Measurements from ENCODE around the gene AP4M1.
A peak's percentile ranks its signal among the peaks of the same experiment; 100 is the strongest.

AP4M1 gene

DNA sequence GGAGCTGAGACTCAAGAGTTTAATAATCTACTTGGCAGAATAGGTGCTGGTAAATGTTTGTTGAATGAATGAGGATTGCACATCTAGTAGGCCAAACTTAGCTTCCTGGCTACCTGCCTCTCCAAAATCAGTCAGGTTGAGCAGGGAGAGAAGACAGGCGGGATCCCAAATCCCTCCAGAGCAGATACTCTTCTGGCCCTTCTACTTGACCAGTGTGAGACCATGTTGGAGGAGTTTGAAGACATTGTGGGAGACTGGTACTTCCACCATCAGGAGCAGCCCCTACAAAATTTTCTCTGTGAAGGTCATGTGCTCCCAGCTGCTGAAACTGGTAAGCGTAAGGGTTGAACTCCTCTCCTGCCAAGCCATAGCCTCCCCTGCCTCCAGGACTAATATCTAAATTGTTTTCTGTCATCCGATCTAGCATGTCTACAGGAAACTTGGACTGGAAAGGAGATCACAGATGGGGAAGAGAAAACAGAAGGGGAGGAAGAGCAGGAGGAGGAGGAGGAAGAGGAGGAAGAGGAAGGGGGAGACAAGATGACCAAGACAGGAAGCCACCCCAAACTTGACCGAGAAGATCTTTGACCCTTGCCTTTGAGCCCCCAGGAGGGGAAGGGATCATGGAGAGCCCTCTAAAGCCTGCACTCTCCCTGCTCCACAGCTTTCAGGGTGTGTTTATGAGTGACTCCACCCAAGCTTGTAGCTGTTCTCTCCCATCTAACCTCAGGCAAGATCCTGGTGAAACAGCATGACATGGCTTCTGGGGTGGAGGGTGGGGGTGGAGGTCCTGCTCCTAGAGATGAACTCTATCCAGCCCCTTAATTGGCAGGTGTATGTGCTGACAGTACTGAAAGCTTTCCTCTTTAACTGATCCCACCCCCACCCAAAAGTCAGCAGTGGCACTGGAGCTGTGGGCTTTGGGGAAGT, 23.1 kb downstream of the AP4M1 start:
- POLR2A ChIA-PET: interaction anchor here (0.7 to 8.4 kb wide), 3 partner anchors 23 to 305 kb away, joined by 4 to 81 read pairs (median 4); partner anchors contain the start of genes AP4M1, MCM7 and MEPCE
- TF ChIP-seq ZNF791 (tag by site-specific recombination; IDR thresholded peaks at IDR 0.05): no peak
- TF ChIP-seq SCRT1 (tag by site-specific recombination; IDR thresholded peaks at IDR 0.05; ENCODE audit: borderline replicate concordance): no peak
- TF ChIP-seq, protein P1, sequence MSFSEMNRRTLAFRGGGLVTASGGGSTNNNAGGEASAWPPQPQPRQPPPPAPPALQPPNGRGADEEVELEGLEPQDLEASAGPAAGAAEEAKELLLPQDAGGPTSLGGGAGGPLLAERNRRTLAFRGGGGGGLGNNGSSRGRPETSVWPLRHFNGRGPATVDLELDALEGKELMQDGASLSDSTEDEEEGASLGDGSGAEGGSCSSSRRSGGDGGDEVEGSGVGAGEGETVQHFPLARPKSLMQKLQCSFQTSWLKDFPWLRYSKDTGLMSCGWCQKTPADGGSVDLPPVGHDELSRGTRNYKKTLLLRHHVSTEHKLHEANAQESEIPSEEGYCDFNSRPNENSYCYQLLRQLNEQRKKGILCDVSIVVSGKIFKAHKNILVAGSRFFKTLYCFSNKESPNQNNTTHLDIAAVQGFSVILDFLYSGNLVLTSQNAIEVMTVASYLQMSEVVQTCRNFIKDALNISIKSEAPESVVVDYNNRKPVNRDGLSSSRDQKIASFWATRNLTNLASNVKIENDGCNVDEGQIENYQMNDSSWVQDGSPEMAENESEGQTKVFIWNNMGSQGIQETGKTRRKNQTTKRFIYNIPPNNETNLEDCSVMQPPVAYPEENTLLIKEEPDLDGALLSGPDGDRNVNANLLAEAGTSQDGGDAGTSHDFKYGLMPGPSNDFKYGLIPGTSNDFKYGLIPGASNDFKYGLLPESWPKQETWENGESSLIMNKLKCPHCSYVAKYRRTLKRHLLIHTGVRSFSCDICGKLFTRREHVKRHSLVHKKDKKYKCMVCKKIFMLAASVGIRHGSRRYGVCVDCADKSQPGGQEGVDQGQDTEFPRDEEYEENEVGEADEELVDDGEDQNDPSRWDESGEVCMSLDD (tag by site-specific recombination; IDR thresholded peaks at IDR 0.05): no peak
- TF ChIP-seq ZNF529 (tag by site-specific recombination; IDR thresholded peaks at IDR 0.05; ENCODE audit: insufficient replicate concordance): no peak
- TF ChIP-seq ZFP37 (tag by site-specific recombination; IDR thresholded peaks at IDR 0.05): no peak
- TF ChIP-seq, protein P2, sequence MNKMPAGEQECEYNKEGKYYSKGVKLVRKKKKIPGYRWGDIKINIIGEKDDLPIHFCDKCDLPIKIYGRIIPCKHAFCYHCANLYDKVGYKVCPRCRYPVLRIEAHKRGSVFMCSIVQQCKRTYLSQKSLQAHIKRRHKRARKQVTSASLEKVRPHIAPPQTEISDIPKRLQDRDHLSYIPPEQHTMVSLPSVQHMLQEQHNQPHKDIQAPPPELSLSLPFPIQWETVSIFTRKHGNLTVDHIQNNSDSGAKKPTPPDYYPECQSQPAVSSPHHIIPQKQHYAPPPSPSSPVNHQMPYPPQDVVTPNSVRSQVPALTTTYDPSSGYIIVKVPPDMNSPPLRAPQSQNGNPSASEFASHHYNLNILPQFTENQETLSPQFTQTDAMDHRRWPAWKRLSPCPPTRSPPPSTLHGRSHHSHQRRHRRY (tag by site-specific recombination; IDR thresholded peaks at IDR 0.05): no peak
- TF ChIP-seq ZNF785 (tag by site-specific recombination; IDR thresholded peaks at IDR 0.05): no peak
- TF ChIP-seq, protein P3, sequence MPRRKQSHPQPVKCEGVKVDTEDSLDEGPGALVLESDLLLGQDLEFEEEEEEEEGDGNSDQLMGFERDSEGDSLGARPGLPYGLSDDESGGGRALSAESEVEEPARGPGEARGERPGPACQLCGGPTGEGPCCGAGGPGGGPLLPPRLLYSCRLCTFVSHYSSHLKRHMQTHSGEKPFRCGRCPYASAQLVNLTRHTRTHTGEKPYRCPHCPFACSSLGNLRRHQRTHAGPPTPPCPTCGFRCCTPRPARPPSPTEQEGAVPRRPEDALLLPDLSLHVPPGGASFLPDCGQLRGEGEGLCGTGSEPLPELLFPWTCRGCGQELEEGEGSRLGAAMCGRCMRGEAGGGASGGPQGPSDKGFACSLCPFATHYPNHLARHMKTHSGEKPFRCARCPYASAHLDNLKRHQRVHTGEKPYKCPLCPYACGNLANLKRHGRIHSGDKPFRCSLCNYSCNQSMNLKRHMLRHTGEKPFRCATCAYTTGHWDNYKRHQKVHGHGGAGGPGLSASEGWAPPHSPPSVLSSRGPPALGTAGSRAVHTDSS (tag by site-specific recombination; IDR thresholded peaks at IDR 0.05): peak; percentile 97
- TF ChIP-seq PRDM1 (tag by site-specific recombination; IDR thresholded peaks at IDR 0.05): peak; percentile 18; the same call in 1 of the 2 replicates
- TF ChIP-seq ZBTB48 (tag by site-specific recombination; IDR thresholded peaks at IDR 0.05): no peak
- no peak for TF ChIP-seq ZNF707 (tag by site-specific recombination; IDR thresholded peaks at IDR 0.05)
- TF ChIP-seq, protein P4, sequence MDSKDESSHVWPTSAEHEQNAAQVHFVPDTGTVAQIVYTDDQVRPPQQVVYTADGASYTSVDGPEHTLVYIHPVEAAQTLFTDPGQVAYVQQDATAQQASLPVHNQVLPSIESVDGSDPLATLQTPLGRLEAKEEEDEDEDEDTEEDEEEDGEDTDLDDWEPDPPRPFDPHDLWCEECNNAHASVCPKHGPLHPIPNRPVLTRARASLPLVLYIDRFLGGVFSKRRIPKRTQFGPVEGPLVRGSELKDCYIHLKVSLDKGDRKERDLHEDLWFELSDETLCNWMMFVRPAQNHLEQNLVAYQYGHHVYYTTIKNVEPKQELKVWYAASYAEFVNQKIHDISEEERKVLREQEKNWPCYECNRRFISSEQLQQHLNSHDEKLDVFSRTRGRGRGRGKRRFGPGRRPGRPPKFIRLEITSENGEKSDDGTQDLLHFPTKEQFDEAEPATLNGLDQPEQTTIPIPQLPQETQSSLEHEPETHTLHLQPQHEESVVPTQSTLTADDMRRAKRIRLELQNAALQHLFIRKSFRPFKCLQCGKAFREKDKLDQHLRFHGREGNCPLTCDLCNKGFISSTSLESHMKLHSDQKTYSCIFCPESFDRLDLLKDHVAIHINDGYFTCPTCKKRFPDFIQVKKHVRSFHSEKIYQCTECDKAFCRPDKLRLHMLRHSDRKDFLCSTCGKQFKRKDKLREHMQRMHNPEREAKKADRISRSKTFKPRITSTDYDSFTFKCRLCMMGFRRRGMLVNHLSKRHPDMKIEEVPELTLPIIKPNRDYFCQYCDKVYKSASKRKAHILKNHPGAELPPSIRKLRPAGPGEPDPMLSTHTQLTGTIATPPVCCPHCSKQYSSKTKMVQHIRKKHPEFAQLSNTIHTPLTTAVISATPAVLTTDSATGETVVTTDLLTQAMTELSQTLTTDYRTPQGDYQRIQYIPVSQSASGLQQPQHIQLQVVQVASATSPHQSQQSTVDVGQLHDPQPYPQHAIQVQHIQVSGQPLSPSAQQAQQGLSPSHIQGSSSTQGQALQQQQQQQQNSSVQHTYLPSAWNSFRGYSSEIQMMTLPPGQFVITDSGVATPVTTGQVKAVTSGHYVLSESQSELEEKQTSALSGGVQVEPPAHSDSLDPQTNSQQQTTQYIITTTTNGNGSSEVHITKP (tag by site-specific recombination; IDR thresholded peaks at IDR 0.05): peak; percentile 50
- TF ChIP-seq ZBTB1 (tag by site-specific recombination; IDR thresholded peaks at IDR 0.05): no peak
- no peak for TF ChIP-seq ZNF202 (tag by site-specific recombination; IDR thresholded peaks at IDR 0.05; ENCODE audit: borderline replicate concordance)
- no peak for TF ChIP-seq ZBTB20 (tag by site-specific recombination; IDR thresholded peaks at IDR 0.05)
- peak; percentile 80 for TF ChIP-seq KLF1 (tag by site-specific recombination; IDR thresholded peaks at IDR 0.05)
- TF ChIP-seq, protein P5, sequence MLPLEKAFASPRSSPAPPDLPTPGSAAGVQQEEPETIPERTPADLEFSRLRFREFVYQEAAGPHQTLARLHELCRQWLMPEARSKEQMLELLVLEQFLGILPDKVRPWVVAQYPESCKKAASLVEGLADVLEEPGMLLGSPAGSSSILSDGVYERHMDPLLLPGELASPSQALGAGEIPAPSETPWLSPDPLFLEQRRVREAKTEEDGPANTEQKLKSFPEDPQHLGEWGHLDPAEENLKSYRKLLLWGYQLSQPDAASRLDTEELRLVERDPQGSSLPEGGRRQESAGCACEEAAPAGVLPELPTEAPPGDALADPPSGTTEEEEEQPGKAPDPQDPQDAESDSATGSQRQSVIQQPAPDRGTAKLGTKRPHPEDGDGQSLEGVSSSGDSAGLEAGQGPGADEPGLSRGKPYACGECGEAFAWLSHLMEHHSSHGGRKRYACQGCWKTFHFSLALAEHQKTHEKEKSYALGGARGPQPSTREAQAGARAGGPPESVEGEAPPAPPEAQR (tag by site-specific recombination; IDR thresholded peaks at IDR 0.05): no peak
- no peak for TF ChIP-seq KLF16 (tag by site-specific recombination; IDR thresholded peaks at IDR 0.05)
- TF ChIP-seq TRIM28 (IDR thresholded peaks at IDR 0.05; ENCODE audit: borderline replicate concordance, low read length): no peak
- TF ChIP-seq, protein P6, sequence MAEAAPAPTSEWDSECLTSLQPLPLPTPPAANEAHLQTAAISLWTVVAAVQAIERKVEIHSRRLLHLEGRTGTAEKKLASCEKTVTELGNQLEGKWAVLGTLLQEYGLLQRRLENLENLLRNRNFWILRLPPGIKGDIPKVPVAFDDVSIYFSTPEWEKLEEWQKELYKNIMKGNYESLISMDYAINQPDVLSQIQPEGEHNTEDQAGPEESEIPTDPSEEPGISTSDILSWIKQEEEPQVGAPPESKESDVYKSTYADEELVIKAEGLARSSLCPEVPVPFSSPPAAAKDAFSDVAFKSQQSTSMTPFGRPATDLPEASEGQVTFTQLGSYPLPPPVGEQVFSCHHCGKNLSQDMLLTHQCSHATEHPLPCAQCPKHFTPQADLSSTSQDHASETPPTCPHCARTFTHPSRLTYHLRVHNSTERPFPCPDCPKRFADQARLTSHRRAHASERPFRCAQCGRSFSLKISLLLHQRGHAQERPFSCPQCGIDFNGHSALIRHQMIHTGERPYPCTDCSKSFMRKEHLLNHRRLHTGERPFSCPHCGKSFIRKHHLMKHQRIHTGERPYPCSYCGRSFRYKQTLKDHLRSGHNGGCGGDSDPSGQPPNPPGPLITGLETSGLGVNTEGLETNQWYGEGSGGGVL (tag by site-specific recombination; IDR thresholded peaks at IDR 0.05): no peak
- TF ChIP-seq ZNF138 (tag by site-specific recombination; IDR thresholded peaks at IDR 0.05; ENCODE audit: borderline replicate concordance): no peak
- no peak for TF ChIP-seq ZNF530 (tag by site-specific recombination; IDR thresholded peaks at IDR 0.05; ENCODE audit: low read depth)
- no peak for TF ChIP-seq SP7 (tag by site-specific recombination; IDR thresholded peaks at IDR 0.05)
- no peak for TF ChIP-seq ZNF174 (tag by site-specific recombination; IDR thresholded peaks at IDR 0.05)

More for the DNA sequence above, 23.1 kb downstream of the AP4M1 start:
- no peaks in the 10 kb centered on the region for H3K9me3 ChIP-seq (ENCODE audit: control insufficient read depth, insufficient read depth, low read depth, low read length)
- H3K27ac ChIP-seq (ENCODE audit: extremely low read depth, low read depth, low read length): no peak overlapping the region
- peaks cover 3% of the 10 kb centered on the region for H3K4me1 ChIP-seq (ENCODE audit: control insufficient read depth, insufficient read depth, low read length)
- peaks cover 0 to 13% of the 10 kb centered on the region in 2 experiments; a peak in 2 of 3 replicates for H3K36me3 ChIP-seq (ENCODE audit: control insufficient read depth in 2 of 2, insufficient read depth in 1 of 2, low read length in 2 of 2)
- CTCF ChIA-PET: interaction anchor here (0.6 to 1.1 kb wide), 9 partner anchors 8 to 611 kb away, joined by 3 to 5 read pairs (median 4); no protein-coding TSS in a partner anchor
- no peak overlapping the region for H3K4me3 ChIP-seq (ENCODE audit: low read depth, low read length)
